Dedifferentiated amniotic fluid mesenchymal stem cell (primary cell): Measurements from ENCODE around the gene ACP4.

Experiments used
- DNase-seq: peaks from one replicate; pipeline ENCODE4 v3.0.0-alpha.2; 2016; ENCODE audit errors: extremely low spot score

The ACP4 gene

GRCh38 chr19:50843701-50844221, 53.5 kb downstream of the ACP4 start:
- DNase-seq, result no peak

- no peak for DNase-seq
These were observed 54.2 kb downstream of the ACP4 start for GRCh38 chr19:50844296-50844935.
